ENCODE results near the gene TRHDE.

DNA sequence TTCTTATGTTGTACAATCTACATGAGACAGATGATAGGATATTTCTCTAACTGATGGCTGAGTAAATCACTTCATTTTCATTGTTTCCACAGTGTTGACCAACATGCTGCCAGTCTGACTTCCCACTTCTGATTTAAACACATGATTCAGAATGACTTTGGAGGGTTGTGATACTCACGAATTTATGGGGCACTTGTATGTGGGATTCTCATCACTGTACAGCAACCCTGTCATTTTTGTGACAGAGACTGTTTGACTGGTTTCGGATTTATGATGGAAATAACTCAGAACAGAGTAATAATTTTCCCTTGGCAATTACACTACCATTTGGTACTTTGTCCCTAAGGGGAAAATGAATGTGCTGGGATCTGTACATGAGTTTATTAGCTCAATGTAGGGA lies 333.8 kb downstream of the TRHDE start:
- TF ChIP-seq, protein P1, sequence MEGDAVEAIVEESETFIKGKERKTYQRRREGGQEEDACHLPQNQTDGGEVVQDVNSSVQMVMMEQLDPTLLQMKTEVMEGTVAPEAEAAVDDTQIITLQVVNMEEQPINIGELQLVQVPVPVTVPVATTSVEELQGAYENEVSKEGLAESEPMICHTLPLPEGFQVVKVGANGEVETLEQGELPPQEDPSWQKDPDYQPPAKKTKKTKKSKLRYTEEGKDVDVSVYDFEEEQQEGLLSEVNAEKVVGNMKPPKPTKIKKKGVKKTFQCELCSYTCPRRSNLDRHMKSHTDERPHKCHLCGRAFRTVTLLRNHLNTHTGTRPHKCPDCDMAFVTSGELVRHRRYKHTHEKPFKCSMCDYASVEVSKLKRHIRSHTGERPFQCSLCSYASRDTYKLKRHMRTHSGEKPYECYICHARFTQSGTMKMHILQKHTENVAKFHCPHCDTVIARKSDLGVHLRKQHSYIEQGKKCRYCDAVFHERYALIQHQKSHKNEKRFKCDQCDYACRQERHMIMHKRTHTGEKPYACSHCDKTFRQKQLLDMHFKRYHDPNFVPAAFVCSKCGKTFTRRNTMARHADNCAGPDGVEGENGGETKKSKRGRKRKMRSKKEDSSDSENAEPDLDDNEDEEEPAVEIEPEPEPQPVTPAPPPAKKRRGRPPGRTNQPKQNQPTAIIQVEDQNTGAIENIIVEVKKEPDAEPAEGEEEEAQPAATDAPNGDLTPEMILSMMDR (IDR thresholded peaks at IDR 0.05; ENCODE audit: insufficient read depth, low read length, poor library complexity, severe bottlenecking) = no peak
- TF ChIP-seq EZH2phosphoT487 (conservative IDR thresholded peaks at IDR 0.05; ENCODE audit: low read length) = no peak

Measured in SU-DHL-6 (cell line).